HG03521 (cell line): ENCODE data around the gene PEX3.
"Not testable (repeated sequence)": the region's sequence is repeated elsewhere in the genome, so short reads cannot be mapped to it uniquely, and the experiment has no call there.

ENCODE experiments used
- ATAC-seq: cut with Tn5 transposase; IDR thresholded peaks from one replicate; pipeline ENCODE4 v1.9.1; 2021; ENCODE audit warnings: mild to moderate bottlenecking, moderate library complexity; ENCODE audit not compliant: unreplicated experiment

Gene PEX3

DNA sequence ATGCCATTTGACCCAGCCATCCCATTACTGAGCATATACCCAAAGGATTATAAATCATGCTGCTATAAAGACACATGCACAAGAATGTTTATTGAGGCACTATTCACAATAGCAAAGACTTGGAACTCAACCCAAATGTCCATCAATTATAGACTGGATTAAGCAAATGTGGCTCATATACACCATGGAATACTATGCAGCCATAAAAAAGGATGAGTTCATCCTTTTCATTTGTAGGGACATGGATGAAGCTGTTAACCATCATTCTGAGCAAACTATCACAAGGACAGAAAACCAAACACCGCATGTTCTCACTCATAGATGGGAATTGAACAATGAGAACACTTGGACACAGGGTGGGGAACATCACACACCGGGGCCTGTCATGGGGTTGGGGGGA is 2.7 kb upstream of the PEX3 start:
- not testable (repeated sequence) for ATAC-seq

DNA sequence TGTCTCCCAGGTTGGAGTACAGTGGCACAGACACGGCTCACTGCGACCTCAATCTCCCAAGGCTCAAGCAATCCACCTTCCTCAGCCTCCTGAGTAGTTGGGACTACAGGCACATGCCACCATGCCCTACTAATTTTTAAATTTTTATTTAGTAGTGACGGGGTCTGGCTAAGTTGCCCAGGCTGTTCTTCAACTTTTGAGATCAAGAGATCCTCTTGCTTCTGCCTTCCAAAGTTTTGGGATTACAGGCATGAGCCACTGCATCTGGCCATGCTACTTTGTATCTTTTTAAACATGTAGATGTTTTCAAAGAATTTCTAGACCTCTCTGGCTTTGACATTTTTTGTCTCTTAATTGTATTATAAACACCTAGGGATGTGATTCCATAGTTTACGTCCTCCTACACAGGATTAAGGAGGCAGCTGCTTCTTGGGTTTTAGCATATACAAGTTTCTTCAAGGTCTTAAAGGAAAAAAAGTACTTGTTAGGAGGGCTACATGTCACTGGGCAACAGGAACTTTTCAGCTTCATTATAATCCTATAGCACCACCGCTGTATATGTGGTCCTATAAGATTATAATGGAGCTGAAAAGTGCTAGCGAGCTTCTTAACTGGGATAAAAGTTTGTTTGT is 1.4 kb upstream of the PEX3 start:
- no peak for ATAC-seq

DNA sequence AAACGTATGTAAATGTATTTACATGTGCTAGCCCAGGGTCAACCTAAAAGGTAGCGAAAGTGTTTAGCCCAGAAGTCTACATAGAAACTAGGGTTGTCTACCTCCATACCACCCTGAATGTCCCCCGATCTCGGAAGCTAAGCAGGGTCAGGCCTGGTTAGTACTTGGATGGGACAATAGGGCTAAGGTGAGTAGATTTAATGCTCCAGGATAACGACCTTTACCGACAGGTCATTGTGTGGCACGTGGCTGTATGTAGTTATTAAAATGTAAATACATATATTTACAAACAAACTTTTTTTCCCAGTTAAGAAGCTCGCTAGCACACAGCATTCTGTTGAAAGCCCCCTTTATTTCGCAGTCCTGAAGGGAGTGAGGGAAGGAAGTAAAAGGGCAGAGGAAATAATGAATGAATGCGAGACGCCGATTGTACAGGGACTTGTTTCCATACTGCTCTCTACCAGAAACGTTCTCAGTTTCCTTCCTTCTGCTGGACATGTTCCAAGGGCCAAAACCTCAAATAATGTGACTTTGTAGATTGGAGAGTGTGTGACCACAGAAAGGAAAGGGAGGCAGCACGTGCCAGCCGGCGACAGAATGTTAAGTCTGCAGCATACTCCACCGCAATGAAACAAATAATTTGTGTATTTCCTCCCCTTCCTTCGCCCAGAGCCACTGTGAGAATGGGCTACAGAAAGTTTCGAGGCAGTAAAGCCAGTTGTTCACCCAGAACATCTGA is 722 bp upstream of the PEX3 start:
- no peak for ATAC-seq

DNA sequence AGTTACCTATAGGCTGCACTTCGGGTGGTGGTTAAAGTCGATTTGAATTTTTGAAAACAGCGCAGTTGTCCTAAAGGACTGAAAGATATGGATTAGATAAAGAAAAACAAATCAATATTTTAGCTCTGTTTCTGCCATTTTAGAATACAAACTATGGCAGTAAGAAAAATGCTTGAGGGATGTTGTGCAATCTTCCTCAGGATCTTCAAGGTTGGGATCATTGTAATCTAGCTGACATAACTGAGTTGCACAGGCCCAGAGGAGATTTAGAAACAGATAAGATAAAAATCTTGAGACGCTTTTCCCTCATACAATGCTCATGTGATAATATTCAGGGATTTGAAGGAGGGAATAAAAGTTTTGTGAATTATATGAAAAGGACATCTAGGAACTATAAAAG is 926 bp downstream of the PEX3 start:
- ATAC-seq, result no peak

DNA sequence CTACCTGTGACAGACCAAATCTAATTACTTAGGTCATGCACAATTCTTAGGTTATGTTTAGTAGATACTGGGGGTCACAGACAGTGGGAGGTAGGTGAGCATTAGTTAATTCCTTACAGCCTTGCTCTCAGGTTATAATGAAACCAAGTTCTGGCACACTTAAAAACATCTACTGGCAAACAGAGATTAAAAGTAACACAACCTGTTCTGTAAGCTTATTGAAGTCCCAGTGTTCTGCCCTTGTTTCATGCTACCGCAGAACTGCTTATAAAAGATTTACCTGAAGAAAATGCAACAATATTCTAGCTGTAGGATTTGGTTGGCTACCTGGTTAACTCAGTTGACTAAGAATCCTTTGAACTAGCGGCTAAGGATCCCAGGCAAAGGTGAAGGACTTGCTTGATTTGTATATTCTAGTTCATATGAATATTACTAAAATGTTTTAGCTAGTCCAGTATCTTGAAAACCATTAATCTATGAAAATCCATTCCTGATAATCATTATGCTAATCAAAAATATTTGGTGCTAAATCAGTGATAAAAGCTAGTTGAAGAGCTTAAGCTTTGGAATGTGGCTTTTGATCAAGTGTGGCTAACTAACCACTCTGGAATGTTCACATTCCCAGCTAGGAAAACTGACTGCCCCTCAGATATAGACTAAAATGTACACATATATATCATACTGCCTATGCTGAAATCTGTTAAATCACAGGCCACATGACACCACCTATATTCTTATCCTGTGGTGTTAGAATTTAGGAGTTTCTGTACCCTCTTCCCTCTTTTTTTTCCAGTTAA is 7.2 kb downstream of the PEX3 start:
- ATAC-seq, result no peak

DNA sequence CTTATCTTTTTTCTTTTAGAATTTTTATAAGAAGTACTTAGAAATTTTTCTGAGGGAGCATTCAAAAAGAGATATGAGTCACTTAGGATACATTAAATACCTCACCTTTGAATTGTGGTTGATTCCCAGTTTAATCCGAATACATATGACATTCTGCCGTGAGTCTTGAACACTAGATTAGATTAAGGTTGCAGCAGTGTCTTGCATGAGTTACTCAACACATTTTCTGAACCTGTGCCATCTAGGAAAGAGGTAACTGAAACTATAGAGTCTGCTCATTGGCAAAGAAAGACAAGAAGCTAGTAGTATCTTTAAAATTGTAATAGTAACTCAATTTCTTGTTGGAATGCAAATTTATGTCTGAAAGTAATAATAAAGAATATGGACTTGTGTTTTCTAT is 14.9 kb downstream of the PEX3 start:
- ATAC-seq, result no peak

DNA sequence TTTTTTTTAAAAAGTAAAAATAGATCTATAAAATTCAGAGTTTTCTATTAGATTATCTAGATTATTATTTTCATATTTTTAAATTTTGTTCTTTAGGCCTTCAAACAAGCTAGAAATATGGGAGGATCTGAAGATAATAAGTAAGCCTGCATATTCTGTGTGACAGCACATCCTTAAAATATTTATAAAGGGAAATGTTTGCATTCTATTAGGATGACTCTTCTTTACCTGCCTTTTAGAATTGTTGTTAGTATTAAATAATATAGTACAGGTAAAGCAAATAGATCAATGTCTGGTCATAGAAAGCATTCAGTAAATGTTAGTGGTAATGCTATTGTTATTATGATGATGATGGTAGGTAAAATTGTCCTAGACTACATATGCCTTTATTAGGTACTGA is 17.4 kb downstream of the PEX3 start:
- ATAC-seq, result no peak

DNA sequence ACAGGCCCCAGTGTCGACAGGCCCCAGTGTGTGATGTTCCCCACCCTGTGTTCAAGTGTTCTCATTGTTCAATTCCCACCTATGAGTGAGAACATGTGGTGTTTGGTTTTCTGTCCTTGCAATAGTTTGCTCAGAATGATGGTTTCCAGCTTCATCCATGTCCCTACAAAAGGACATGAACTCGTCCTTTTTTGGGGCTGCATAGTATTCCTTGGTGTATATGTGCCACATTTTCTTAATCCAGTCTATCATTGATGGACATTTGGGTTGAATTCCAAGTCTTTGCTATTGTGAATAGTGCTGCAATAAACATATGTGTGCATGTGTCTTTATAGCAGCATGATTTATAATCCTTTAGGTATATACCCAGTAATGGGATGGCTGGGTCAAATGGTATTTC is 18.2 kb downstream of the PEX3 start:
- not testable (repeated sequence) for ATAC-seq

DNA sequence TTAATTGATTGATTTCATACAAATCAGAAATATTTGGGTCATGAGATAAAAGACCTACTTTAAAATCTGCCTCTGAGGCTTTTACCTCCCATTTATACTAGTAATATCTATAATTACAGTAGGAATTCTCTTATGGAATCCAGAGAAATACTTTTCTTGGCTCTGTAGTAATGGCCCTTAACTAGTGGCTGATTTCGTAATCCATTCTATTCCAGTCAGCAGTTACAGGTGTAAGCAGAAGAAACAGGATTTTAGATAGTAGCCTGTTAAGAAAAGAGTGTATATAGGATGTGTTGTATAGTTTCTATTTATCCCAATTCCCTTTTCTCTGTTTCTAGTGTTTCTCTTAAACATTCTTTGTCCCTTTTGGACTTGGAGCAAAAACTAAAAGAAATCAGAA is 21.2 kb downstream of the PEX3 start:
- ATAC-seq, result no peak

DNA sequence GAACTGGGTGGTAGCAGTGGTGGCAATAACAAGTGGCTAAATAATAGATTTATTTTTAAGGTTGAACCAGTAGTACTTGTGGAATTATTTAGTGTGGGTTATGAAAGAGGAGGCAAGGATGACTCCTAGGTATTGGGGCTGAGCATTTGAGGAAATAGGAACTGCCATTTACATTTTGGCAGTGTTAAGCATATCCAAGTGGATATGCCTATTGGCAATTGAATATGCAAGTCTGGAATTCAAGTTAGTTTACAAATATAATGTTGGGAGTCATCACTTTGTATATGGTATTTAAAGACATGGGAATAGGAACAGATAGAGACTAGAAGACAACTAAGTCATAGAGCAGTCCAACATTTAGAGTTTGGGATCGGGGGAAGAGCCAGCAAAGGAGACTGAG is 25.9 kb downstream of the PEX3 start:
- ATAC-seq, result no peak

DNA sequence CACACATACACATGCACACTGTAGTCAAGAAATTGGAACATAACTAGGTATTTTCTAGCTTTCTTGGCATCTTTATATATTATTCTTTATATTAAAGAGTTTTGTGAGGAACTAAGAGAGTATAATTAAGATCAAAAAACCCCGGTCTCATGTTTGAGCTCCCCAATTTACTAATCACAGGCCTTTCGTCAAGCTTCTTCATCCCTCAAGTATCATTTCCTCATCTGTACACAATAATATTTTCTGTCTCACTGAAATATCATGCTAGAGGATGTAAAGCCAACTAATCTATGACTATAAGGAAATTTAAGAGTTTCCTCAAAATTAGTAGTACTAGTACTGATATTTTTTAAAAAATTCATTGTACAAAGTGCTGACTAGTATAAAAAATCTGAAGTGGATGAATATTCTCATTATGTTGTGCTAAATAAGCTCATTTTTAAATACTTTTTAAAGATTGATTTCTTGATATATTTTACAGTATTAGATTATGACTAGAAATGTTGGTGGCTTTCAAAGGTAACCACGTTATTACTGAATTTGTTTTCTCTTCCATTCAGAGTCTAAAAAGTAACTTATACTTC is 28.0 kb downstream of the PEX3 start:
- ATAC-seq, result no peak

DNA sequence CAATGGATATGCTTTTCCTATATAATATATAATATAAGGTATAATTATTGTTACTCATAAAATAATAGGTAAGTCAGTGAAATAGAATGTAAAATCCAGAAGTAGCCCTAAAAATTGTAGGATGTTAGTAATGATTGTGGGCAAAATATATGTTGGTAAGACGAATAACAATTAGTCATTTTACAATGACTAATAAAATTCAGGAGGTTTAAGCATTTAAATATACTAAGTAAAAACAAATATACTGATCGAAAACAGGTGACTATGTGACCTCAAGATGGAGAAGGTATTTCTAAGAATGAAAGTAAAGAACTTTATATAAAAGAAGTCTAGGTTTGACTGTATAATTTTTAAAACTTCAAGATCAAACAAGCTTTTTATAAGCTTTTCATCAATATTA is 32.0 kb downstream of the PEX3 start:
- ATAC-seq, result no peak

DNA sequence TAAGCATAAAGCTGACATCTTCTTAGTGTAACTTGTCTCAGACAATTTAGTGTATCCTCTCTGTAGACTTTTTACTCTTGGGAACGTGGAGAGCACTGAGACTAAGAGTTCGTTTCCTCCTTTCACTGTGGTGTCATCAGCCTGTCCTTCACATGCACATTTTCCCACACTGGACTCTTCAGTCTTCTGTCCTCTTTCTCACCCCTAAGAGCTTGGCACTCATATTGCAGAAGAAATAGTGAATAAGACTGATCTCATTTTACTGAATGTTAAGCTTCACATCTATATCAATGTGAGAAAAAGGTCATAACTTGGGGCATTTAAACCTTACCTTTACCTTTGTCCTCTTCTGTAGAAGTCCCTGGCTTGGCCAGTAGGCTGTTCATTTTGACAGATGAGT is 35.4 kb downstream of the PEX3 start:
- no peak for ATAC-seq

DNA sequence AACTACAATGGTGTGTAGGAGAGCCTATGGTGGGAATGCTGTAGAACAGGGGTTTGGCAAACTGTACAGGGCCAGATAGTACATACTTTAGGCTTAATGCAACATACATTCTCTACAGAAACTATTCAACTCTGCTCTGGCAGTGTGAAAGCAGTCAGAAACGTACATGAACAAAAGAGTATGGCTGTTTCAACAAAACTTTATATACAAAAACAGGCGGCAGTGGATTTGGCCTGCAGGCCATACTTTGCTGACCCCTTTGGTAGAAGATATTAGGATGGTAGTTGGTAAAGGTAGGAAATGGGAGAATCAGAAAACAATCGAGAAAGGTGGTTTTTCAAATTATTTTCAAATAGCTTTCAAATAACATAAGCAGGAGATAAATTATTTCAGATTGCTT is 36.1 kb downstream of the PEX3 start:
- ATAC-seq, result no peak

DNA sequence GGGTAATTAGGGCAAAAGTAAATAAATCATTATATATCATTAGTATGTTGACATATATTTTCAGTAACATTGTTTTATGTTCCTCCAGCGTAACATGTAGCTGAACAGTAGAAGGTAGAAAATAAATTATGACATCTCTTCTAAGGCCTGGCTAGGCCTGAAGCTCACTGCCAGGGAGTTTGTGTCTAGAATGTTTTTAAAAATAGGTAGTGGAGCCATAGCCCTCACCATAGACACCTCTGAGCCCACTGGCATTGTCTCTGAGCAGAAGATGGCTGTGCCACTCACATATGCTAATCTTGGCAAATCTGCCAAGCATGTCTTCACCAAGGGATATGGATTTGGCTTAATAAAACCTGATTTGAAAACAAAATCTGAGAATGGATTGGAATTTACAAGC is 39.6 kb downstream of the PEX3 start:
- ATAC-seq, result no peak

DNA sequence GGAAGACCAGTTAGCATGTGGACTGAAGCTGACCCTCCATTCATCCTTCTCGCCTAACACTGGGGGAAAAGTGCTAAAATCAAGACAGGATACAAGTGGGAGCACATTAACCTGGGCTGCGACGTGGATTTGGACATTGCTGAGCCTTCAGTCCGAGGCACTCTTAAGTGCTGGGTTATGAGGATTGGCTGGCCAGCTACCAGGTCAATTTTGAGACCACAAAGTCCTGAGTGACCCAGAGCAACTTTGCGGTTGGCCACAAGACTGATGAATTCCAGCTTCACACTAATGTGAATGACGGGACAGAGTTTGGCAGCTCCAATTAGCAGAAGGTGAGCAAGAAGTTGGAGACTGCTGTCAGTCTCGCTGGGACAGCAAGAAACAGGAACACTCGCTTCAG is 40.2 kb downstream of the PEX3 start:
- no peak for ATAC-seq

DNA sequence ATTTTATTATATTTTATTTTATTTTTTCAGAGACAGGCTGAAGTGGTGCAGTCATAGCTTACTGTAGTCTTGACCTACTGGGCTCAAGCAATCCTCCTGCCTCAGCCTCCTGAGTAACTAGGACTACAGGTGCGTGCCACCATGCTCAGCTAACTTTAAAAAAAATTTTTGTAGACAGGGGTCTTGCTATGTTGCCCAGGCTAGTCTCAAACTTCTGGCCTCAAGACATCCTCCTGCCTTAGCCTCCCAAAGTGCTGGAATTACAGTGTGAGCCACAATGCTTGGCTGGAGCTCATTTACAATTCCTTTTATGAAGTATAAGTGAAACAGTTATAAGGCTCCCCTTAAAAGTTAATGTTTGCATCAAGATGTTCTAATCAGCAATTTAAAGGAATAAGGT is 46.4 kb downstream of the PEX3 start:
- no peak for ATAC-seq

DNA sequence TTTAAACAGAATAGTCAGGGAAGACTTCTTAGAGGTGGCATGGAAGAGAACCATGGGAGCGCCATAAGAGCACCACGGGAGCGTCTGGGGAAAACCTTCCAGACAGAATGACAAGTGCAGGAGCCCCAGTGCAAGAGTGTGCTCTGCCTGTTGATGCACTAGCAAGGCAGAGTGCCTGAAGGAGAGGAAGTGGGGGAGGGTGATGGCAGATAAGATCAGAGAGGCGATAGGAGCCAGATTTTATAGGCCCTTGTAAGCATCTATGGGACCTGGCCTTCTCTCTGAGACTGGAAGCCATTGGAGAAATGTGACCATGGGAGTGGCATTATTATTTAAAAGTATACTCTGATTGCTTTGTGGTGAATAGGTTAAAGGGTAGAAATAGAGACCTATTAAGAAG is 47.8 kb downstream of the PEX3 start:
- no peak for ATAC-seq

DNA sequence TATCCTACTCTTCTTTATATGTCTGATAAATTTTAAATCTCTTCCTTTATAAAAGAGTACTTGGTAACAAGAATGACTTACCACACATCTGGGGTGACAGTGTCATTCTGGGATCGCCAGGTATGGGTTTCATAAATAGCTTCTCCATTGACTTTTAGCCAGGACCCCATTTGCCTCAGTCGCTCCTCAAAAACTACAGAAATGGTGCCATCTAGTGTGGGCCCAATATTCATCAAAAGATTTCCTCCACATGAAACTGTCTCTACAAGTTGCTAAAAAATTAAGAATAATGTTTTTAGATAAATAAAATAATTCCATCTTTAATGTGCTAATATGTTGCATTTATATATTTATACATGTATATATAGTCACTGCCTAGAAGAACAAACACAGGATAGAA is 51.2 kb downstream of the PEX3 start:
- no peak for ATAC-seq

DNA sequence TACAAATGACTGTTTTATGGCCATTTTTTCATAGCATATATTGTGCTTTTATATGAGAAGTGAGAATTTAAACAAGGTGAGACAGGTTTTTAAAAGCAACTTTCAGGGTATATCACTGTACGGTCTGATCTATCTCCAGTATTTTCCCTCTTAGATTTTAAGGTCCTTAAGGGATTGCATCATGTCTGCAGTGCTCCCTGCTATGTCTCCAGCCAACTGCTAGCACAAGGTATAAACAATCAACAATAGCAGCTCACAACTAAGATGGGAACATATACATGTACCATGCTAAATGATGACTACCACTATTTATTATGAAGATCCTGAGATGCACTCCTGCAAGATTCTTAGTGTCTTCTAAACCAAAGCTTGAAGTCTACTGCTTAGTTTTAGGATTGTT is 53.8 kb downstream of the PEX3 start:
- ATAC-seq, result no peak

DNA sequence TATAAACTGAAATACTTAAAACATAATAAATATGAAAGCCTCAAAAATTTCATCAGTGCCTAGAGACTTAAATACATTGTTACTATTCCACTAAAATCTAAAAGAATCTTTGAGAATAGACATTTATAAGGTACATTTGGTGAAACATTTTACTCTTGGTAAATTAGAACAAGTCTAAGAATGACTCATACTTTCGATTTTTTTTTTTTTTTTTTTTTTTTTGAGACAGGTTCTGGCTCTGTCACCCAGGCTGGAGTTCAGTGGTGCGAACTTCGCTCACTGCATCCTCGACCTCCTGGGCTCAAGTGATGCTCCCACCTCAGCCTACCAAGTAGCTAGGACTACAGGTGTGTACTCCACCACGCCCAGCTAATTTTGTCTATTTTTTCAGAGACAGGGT is 54.5 kb downstream of the PEX3 start:
- no peak for ATAC-seq

DNA sequence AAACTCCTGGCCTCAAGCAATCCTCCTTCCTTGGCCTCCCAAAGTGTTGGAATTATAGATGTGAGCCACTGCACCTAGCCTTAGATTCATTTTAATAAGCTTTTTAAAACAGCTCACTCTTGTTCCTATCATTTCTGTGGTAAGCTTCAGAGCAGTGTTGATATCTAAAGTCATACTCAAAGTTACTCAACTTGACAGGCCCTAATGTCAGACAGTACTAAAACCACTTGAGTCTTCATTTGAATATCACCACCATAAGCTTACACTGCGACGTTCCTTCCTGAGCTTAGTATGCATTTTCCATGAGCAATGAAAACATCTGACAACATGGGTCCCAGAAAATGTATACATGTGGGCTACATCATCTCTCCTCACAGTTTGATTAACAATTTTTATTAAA is 54.9 kb downstream of the PEX3 start:
- ATAC-seq, result no peak
